ENCODE results near the gene TEX261.

DNA sequence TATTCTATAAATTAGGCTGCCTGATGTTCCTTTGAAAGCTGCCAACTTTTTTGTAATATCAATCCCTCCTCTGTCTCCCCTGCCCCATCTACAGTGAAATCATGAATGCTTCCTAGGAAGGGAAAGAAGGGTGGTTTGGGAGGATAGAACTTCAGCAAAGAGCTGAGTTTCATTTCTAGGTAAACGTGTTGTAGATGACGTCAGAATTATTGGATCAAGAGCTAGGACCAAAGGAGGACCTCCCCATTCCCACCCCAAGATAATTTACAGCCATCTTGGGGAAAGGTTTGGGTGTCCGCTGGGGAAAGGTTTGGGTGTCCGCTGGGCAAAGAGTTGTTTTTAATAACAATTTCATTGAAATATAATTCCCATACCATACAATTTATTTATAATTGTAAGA lies 27.5 kb downstream of the TEX261 start:
- no peak for TF ChIP-seq CTCF (conservative IDR thresholded peaks at IDR 0.05; ENCODE audit: low read depth, low read length)
- TF ChIP-seq EZH2 (IDR thresholded peaks at IDR 0.05; ENCODE audit: low read length, unreplicated experiment) = no peak
